IPS DF 6.9 (cell line): ENCODE data around the gene TEX29.
A peak's percentile ranks its signal among the peaks of the same experiment; 100 is the strongest.

Source experiments
- DNase-seq: peaks from one replicate; pipeline ENCODE4 v3.0.0-alpha.2; 2013; ENCODE audit warnings: low read depth, low spot score
- H3K27ac ChIP-seq: one replicate; pipeline ENCODE4 v1.5.1; 2013; ENCODE audit warnings: low read length, control low read depth
- H3K27me3 ChIP-seq: 2 replicates; pipeline ENCODE4 v1.6.1; 2013; ENCODE audit warnings: mild to moderate bottlenecking, low read length; ENCODE audit not compliant: control insufficient read depth, insufficient read depth
- H3K36me3 ChIP-seq: 2 replicates; pipeline ENCODE4 v1.6.1; 2013; ENCODE audit warnings: low read length; ENCODE audit not compliant: control insufficient read depth, insufficient read depth
- H3K4me1 ChIP-seq: 2 replicates; pipeline ENCODE4 v1.6.1; 2013; ENCODE audit warnings: low read length; ENCODE audit not compliant: control insufficient read depth, insufficient read depth
- H3K4me3 ChIP-seq: 2 replicates; pipeline ENCODE4 v1.5.1; 2013; ENCODE audit warnings: mild to moderate bottlenecking, low read length
- H3K9me3 ChIP-seq: 2 replicates; pipeline ENCODE4 v1.6.1; 2013; ENCODE audit warnings: low read length, inconsistent platforms; ENCODE audit not compliant: control insufficient read depth, insufficient read depth
- WGBS: extraction: QIAGEN DNeasy Blood & Tissue Kit; methylation state at CpG from one replicate; pipeline ENCODE4 v1.1.7; 2013; ENCODE audit warnings: mixed read lengths, missing lambda C conversion rate; ENCODE audit not compliant: insufficient read length, insufficient coverage; 5-methylcytosine and 5-hydroxymethylcytosine counted together

Gene TEX29

DNA sequence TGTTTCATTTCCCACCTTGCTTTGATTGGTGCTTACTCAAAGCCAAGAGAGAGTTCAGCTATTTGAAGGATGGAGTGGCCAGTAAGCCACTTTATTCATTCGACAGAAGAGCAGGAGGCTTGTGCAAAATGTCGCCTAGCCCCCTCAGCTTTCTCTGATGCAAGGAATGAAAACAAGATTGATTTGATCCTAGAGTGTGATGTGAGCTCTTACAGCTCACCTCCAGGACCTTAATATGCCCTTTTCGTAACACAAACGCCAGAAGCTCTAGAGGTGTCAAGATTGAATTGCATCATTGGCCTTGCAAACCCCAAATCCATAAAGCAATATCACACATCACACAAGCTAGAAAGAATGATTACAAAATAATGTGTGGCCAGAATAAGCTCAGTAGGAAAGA is 36.4 kb downstream of the TEX29 start:
- no peaks in the 10 kb centered on the region for H3K36me3 ChIP-seq
- H3K4me1 ChIP-seq: peaks cover 7% of the 10 kb centered on the region; the same call in 1 of the 2 replicates
- H3K27ac ChIP-seq: no peak overlapping the region
- no peak for DNase-seq
- WGBS: no CpG with 5 or more reads among the region's 4 CpGs
- H3K27me3 ChIP-seq: no peaks in the 10 kb centered on the region
- no peak overlapping the region for H3K4me3 ChIP-seq
- H3K9me3 ChIP-seq: no peaks in the 10 kb centered on the region

DNA sequence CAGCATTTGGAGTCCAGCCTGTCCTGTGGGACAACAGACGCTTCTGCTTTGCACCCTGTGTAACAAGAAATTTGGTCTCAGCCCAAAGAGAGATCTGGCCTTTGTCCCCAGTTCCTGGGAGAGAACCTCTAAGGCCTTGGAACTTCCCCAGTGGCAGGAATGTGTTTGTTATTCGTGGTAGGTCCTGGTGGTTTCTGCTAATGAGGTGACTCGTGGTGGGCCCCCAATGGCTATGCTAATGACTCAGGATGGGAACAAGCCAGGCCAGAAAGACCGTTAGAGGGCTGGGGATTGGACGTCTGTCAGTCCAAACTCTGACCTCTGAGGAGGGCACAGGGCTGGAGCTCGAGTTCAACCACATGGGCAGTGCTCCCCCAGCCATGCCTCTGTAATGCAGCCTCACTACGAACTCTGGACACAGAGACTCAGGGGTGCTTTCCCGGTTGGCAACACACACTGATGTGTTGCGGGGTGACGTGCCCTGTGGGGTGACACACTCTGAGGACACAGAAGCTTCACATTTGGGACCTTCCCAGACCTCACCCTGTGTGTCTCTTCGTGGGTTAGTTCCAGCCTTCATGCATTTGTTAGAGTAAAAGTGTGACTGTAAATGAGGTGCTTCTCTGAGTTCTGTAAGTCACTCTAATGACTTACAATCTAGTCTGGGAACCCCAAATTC is 38.9 kb downstream of the TEX29 start:
- H3K27ac ChIP-seq: no peak overlapping the region
- no peaks in the 10 kb centered on the region for H3K9me3 ChIP-seq
- WGBS: no CpG with 5 or more reads among the region's 11 CpGs
- H3K4me3 ChIP-seq: no peak overlapping the region
- no peaks in the 10 kb centered on the region for H3K36me3 ChIP-seq
- peak; percentile 11 for DNase-seq
- H3K27me3 ChIP-seq: no peaks in the 10 kb centered on the region
- H3K4me1 ChIP-seq: peaks cover 7% of the 10 kb centered on the region; the same call in 1 of the 2 replicates

DNA sequence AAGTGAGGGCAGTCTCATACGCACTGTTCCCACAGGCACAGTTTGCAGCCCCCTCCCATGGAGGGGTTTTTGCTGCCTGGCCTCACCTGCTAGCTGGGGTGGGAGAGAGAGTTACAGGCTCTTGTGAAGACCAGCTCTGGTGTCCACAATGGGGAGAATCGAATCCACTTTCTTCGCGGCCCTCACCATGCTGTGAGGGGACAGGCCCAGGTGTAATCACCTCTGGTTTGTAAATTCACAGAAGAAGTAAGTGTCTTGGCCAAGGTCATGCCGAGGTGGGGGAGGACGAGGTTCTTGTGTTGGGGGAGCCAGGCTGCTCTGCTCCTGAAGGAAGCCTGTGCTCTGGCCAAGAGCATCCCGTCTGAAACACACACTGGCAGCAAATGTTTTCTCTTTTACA is 39.5 kb downstream of the TEX29 start:
- WGBS: no CpG with 5 or more reads among the region's 7 CpGs
- Histone ChIP-seq H3K27ac (no peak overlapping the region), H3K27me3 (no peaks in the 10 kb centered on the region), H3K36me3 (no peaks in the 10 kb centered on the region), H3K4me3 (no peak overlapping the region), H3K9me3 (no peaks in the 10 kb centered on the region), H3K4me1 (peaks cover 7% of the 10 kb centered on the region; the same call in 1 of the 2 replicates)
- DNase-seq: no peak

DNA sequence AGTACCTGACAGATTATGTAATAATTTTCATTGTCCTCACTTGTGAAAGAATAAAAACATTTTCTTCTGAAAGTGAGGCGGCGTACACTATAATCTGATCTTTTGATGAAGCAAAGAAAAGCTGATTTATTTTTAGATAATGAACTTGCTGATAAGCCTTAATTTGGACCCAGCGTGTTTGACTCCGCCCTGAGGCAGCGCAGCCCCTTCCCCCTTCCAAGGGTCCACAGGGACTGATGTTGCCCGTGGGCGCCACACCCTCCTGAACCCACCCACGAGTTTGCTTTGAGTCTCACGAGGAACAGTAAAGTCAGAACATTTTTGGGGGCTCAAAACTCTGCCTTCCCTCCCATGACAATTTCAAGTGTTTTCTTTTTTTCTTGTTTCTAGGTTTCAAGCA is 40.0 kb downstream of the TEX29 start:
- Histone ChIP-seq H3K36me3 (no peaks in the 10 kb centered on the region), H3K27me3 (no peaks in the 10 kb centered on the region), H3K4me3 (no peak overlapping the region), H3K4me1 (peaks cover 7% of the 10 kb centered on the region; the same call in 1 of the 2 replicates), H3K9me3 (no peaks in the 10 kb centered on the region), H3K27ac (no peak overlapping the region)
- no CpG with 5 or more reads among the region's 9 CpGs for WGBS
- no peak for DNase-seq

DNA sequence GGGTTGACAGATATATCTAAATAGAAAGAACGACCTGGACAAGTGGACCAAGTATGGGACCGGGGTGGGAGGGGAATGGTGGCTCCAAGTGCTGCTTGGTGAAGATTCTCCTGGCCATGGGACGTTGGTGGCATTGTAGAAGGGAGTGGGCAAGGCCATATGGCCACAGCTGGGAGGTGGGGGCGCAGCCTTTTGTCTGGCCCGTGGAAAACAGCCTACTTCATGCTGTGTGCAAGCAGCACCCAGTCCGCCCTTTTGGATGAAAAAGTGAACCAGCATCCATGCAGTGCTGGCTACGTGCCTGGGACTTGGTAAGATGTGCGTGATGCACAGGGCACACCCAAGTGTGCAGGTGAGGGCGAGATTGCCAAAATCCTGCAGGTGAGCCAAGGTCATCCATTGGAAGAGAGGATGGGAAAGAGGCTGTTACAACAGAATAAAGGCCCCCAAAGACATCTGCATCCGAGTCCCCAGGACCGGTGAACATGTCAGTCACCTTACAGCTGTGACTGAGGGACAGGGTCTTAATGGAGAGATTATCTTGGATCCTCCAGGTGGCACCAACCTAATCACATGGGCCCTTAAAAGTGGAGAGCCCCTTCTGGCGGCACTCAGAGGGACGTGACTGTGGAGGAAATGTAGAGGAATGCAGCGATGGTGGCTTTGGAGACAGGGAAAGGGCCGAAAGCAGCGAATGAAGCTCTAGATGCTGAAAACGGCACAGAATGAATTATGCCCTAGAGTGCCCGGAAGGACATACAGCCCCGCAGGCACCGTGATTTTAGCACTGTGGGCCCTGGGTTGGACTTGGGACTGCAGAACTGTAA is 40.8 kb downstream of the TEX29 start:
- Histone ChIP-seq H3K27me3 (no peaks in the 10 kb centered on the region), H3K4me1 (peaks cover 7% of the 10 kb centered on the region; the same call in 1 of the 2 replicates), H3K9me3 (no peaks in the 10 kb centered on the region), H3K27ac (no peak overlapping the region), H3K36me3 (no peaks in the 10 kb centered on the region), H3K4me3 (no peak overlapping the region)
- no peak for DNase-seq
- WGBS: no CpG with 5 or more reads among the region's 20 CpGs

DNA sequence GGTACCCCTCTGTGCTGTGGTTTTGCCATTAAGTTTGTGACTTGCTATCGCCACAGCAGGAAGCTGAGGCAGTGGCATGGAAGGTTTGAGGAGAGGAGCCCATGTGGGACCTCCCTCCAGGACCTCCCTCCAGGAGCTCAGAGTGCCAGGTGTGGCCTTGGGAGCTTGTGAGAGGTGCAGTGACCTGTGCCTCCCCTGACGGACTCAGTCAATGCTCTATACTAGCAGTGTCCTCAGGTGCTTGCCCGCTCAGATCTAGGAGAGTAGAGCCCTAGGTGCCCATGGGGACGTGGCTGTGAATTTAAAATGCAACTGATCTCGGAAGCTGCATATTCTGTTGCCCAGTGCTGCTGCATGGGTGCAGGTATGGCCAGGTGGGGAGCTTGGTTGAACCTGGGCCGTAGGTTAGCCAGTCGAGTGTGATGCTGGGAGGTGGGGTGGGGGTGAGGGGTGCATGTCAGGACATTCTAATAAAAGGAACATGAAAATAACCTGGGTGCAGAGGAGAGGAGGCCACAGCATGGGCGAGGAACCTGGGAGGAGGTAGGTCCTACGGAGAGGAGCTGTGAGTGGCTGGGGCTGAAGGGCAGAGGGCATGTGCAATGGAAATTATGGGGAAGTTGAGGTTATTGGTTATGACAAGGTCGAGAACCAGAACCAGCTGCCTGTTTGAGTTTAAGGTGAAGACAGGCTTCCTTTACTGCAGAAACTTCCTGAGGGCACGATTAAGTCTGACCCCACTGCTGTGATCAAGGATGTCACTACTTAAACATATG is 41.6 kb downstream of the TEX29 start:
- Histone ChIP-seq H3K27ac (no peak overlapping the region), H3K4me1 (peaks cover 7% of the 10 kb centered on the region; the same call in 1 of the 2 replicates), H3K27me3 (no peaks in the 10 kb centered on the region), H3K9me3 (no peaks in the 10 kb centered on the region), H3K4me3 (no peak overlapping the region), H3K36me3 (no peaks in the 10 kb centered on the region)
- no CpG with 5 or more reads among the region's 11 CpGs for WGBS
- DNase-seq: no peak

DNA sequence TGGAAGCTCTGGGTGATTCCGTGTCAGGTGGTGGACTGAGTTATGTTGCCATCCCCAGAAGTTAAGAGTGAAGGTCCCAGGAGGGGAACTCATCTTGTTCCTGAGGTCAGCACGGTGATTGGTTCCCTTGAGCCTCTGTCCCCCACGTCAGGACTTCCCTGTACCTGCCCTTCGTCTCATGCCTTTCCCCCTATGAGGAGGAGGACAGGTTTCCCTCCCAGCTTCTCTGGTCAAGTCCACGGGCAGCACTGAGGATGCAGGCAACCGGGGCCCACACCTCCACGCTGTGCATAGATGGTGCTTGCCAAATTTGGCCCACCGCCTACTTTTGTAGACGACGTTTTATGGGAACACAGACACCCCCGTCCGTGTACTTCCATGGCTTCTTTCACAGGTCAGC is 42.7 kb downstream of the TEX29 start:
- Histone ChIP-seq H3K27me3 (no peaks in the 10 kb centered on the region), H3K4me3 (no peak overlapping the region), H3K36me3 (no peaks in the 10 kb centered on the region), H3K27ac (no peak overlapping the region), H3K4me1 (peaks cover 7% of the 10 kb centered on the region; the same call in 1 of the 2 replicates), H3K9me3 (no peaks in the 10 kb centered on the region)
- WGBS: no CpG with 5 or more reads among the region's 12 CpGs
- DNase-seq: no peak

DNA sequence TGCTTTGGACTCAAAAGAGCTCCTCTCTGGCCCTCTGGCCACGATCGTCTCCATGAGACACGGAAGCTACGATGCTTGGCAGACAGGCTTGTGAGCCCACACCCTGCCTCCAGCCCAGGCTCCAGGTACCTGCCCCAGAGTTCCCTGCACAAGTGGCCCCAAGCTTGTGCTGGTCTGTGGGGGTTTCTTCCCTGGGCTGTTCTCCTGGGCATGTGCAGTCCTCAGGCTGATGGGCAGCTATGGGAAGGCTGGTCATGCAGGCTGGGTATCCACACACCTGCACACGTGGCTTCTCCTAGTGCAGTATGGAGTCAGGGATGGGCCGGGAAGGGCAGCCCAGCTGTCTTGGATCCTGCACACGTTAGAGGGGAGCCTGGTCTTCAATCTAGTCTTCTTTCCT is 43.1 kb downstream of the TEX29 start:
- no peak overlapping the region for H3K27ac ChIP-seq
- H3K27me3 ChIP-seq: no peaks in the 10 kb centered on the region
- H3K4me3 ChIP-seq: no peak overlapping the region
- WGBS: no CpG with 5 or more reads among the region's 7 CpGs
- no peak for DNase-seq
- peaks cover 7% of the 10 kb centered on the region; the same call in 1 of the 2 replicates for H3K4me1 ChIP-seq
- no peaks in the 10 kb centered on the region for H3K36me3 ChIP-seq
- no peaks in the 10 kb centered on the region for H3K9me3 ChIP-seq

DNA sequence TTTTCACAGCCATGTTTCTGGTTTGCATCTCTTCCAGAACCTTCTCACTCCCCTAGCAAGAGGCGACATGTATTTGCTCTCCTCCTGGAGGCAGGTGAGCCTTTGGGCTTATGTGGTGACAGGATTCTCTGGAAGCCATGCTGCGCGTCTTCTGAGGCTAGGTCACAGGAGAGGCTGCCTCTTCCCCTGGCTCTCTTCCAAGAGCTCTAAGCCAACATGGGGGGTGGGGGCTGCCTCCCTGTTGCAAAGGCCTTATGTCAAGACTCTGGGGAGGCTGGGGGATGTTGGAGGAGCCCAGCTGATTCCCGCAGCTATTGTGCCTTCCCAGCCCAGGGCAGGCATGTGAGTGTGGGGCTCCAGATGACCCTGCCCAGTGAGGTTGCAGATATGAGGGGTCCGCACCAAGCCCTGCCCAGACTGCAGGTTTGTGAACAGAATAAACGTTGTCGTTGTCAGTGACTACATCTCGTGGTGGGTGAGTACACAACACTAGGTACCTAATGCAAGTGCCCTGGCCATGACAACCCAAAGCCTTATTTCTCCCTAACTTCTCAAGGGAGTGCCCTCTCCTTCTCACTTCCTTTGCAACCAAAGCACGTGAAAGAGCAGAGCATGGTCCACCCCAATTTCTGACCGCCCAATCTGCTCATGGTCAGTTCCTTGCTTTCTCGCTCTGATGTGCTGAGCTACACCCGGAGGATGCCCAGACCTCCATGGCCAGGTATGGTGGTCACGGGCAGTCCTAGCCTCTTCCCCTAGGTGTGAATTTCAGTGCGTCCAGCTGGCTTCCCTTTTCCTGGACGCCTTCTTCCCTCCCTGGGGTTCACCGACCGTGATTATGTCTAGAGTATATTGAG is 44.9 kb downstream of the TEX29 start:
- H3K4me3 ChIP-seq: no peak overlapping the region
- no peak for DNase-seq
- H3K27me3 ChIP-seq: no peaks in the 10 kb centered on the region
- no peaks in the 10 kb centered on the region for H3K9me3 ChIP-seq
- no CpG with 5 or more reads among the region's 17 CpGs for WGBS
- H3K27ac ChIP-seq: no peak overlapping the region
- no peaks in the 10 kb centered on the region for H3K36me3 ChIP-seq
- H3K4me1 ChIP-seq: no peaks in the 10 kb centered on the region
